HG02678 (cell line): ENCODE data around the gene E2F8.
A peak's percentile ranks its signal among the peaks of the same experiment; 100 is the strongest.
"Not testable (repeated sequence)": the region's sequence is repeated elsewhere in the genome, so short reads cannot be mapped to it uniquely, and the experiment has no call there.

Source experiments
- ATAC-seq: cut with Tn5 transposase; IDR thresholded peaks from one replicate; pipeline ENCODE4 v1.9.1; 2021; ENCODE audit warnings: mild to moderate bottlenecking, moderate library complexity; ENCODE audit not compliant: unreplicated experiment

The E2F8 gene

GRCh38 chr11:19240420-19241259 is at the start of gene E2F8:
E2F8 (minus strand) TSS chr11:19240945; CDS start chr11:19240121, 824 bp downstream.
- ATAC-seq, result peak; percentile 88

GRCh38 chr11:19290356-19290755 is 49.6 kb upstream of the E2F8 start:
- no peak for ATAC-seq

- no peak for ATAC-seq
Measured at GRCh38 chr11:19288256-19288655, 47.5 kb upstream of the E2F8 start.

GRCh38 chr11:19286411-19286810 is 45.7 kb upstream of the E2F8 start:
- no peak for ATAC-seq

GRCh38 chr11:19284881-19285280 is 44.1 kb upstream of the E2F8 start:
- ATAC-seq, result no peak

GRCh38 chr11:19283991-19284390 is 43.2 kb upstream of the E2F8 start:
- no peak for ATAC-seq

GRCh38 chr11:19281555-19281954 is 40.8 kb upstream of the E2F8 start:
- no peak for ATAC-seq

- peak; percentile 55 for ATAC-seq
Measured at GRCh38 chr11:19281041-19281440, 40.3 kb upstream of the E2F8 start.

- ATAC-seq, result no peak
Measured at GRCh38 chr11:19279451-19279850, 38.7 kb upstream of the E2F8 start.

- no peak for ATAC-seq
Measured at GRCh38 chr11:19276859-19277808, 36.4 kb upstream of the E2F8 start.

- ATAC-seq, result no peak
Measured at GRCh38 chr11:19275496-19275895, 34.8 kb upstream of the E2F8 start.

- ATAC-seq, result not testable (repeated sequence)
Measured at GRCh38 chr11:19273219-19273618, 32.5 kb upstream of the E2F8 start.

GRCh38 chr11:19268909-19269308 is 28.2 kb upstream of the E2F8 start:
- ATAC-seq, result no peak

GRCh38 chr11:19267567-19267966 is 26.8 kb upstream of the E2F8 start:
- ATAC-seq, result no peak

- no peak for ATAC-seq
Measured at GRCh38 chr11:19263333-19263732, 22.6 kb upstream of the E2F8 start.

- ATAC-seq, result no peak
Measured at GRCh38 chr11:19259487-19260345, 19.0 kb upstream of the E2F8 start.

GRCh38 chr11:19258641-19259230 is 18.0 kb upstream of the E2F8 start:
- ATAC-seq, result no peak

GRCh38 chr11:19254441-19254840 is 13.7 kb upstream of the E2F8 start:
- ATAC-seq, result not testable (repeated sequence)

- ATAC-seq, result no peak
Measured at GRCh38 chr11:19253817-19254216, 13.1 kb upstream of the E2F8 start.

- no peak for ATAC-seq
Measured at GRCh38 chr11:19253153-19253745, 12.5 kb upstream of the E2F8 start.
